ENCODE data around the gene SUPT20H. TPM values are rescaled to one million over a fixed set of nuclear protein-coding genes. Genes with fewer than 3 reads are reported as not detected.
A peak's percentile ranks its signal among the peaks of the same experiment; 100 is the strongest.

SUPT20H gene
- total and polyA plus RNA-seq, 2 of the 4 experiments (the other 2 are of a cell fraction): 46.6 to 55.1 TPM

DNA sequence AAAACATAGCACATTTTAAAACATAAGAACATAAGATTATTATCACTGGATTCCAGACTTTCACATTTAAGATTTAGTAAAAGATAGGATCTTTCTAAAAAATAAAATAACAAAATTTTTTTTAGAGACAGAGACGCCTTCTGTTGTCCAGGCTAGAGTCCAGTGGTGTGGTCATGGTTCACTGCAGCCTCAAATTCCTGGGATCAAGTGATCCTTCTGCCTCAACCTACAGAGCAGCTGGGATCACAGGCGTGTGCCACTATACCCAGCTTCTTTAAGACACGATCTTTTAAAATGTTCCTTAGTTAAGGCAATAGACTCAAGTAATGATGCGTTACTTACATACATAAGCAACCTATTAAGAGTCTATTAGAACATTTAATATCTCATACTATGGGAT lies 93.1 kb downstream of the SUPT20H start:
- Histone ChIP-seq H3K9me3 (ENCODE audit: control insufficient read depth, insufficient read depth, low read length) (no peaks in the 10 kb centered on the region), H3K4me1 (ENCODE audit: control insufficient read depth, insufficient read depth, low read length) (peaks cover 2% of the 10 kb centered on the region; the same call in 1 of the 2 replicates), H4K5ac (ENCODE audit: low read depth, low read length) (no peak overlapping the region), H2BK20ac (ENCODE audit: low read depth, low read length) (0 out of 2 replicates have a peak overlapping the region, but pooled peaks have one; percentile 75), H4K8ac (ENCODE audit: low read depth in 2 of 2, low read length in 2 of 2) (no peak overlapping the region), H3K4me2 (ENCODE audit: low read depth, low read length) (no peak overlapping the region), H2AFZ (replicated peaks; ENCODE audit: low read length, poor library complexity) (no peak overlapping the region), H3K36me3 (ENCODE audit: control insufficient read depth, insufficient read depth, low read length) (peaks cover 23% of the 10 kb centered on the region), H3K4me3 (ENCODE audit: insufficient read depth, low read depth, low read length) (no peak overlapping the region), H2BK120ac (ENCODE audit: low read depth, low read length) (peak overlapping the region; percentile 27; the same call in 1 of the 2 replicates), H3K18ac (ENCODE audit: low read depth, low read length) (no peak overlapping the region), H3K27ac (ENCODE audit: insufficient read depth, low read length) (no peak overlapping the region), H4K20me1 (ENCODE audit: insufficient read depth, low read length) (no peaks in the 10 kb centered on the region), H3K79me1 (ENCODE audit: low read depth in 1 of 2, low read length in 2 of 2) (peaks cover 4 to 13% of the 10 kb centered on the region in 2 experiments), H3K56ac (ENCODE audit: extremely low read depth, insufficient read depth, low read length) (no peak overlapping the region), H2BK5ac (ENCODE audit: low read depth, low read length, poor library complexity, severe bottlenecking) (peak overlapping the region; percentile 50), H3K9ac (ENCODE audit: low read depth, low read length) (no peak overlapping the region), H3K4ac (ENCODE audit: low read depth, low read length) (peak overlapping the region; percentile 48), H2AK5ac (ENCODE audit: low read depth, low read length) (peak overlapping the region; percentile 75; the same call in 1 of the 2 replicates), H2BK15ac (ENCODE audit: low read depth, low read length) (peak overlapping the region; percentile 44; the same call in 1 of the 3 replicates), H3K27me3 (ENCODE audit: control insufficient read depth, insufficient read depth, low read length) (no peaks in the 10 kb centered on the region), H3K23ac (ENCODE audit: low read depth, low read length) (no peak overlapping the region), H2AK9ac (replicated peaks; ENCODE audit: low read depth, low read length, poor library complexity) (no peak overlapping the region), H4K91ac (ENCODE audit: insufficient read depth, low read depth, low read length) (peak overlapping the region; percentile 32; the same call in 1 of the 2 replicates), H3K9me1 (ENCODE audit: insufficient read depth, low read length) (peaks cover 7% of the 10 kb centered on the region; the same call in 1 of the 2 replicates), H3K14ac (replicated peaks; ENCODE audit: low read depth, low read length) (peak overlapping the region; percentile 73; the same call in 1 of the 2 replicates)
- intact Hi-C loops (cut with micrococcal nuclease) (no loop called here), dilution Hi-C loops (cut with HindIII; ENCODE audit: low sequenced_read_pairs, unreplicated experiment) (no loop called here), in situ Hi-C loops (cut with MboI; ENCODE audit: low sequenced_read_pairs) (no loop called here)
- no peak for DNase-seq
- no CpG with 5 or more reads among the region's 4 CpGs for WGBS, 2 experiments (ENCODE audit: extremely low coverage in 2 of 2, insufficient read length in 1 of 2)
- BruUV-seq (replicated peaks): no TSS peak
- TF ChIP-seq RFX5 (IDR thresholded peaks at IDR 0.05; ENCODE audit: low read depth, low read length) (no peak), POLR2A (IDR thresholded peaks at IDR 0.05; ENCODE audit: low read depth, low read length) (no peak), RCOR1 (IDR thresholded peaks at IDR 0.05; ENCODE audit: insufficient replicate concordance, low read length) (no peak), SMC3 (IDR thresholded peaks at IDR 0.05; ENCODE audit: low read depth, low read length) (no peak), MAZ (IDR thresholded peaks at IDR 0.05; ENCODE audit: borderline replicate concordance, low read depth, low read length) (no peak)
- TF ChIP-seq, protein P1, sequence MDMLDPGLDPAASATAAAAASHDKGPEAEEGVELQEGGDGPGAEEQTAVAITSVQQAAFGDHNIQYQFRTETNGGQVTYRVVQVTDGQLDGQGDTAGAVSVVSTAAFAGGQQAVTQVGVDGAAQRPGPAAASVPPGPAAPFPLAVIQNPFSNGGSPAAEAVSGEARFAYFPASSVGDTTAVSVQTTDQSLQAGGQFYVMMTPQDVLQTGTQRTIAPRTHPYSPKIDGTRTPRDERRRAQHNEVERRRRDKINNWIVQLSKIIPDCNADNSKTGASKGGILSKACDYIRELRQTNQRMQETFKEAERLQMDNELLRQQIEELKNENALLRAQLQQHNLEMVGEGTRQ (IDR thresholded peaks at IDR 0.05; ENCODE audit: low read depth, low read length): no peak
- POLR2A ChIA-PET (ENCODE audit: unreplicated experiment): interaction anchor here (0.6 kb wide), 1 partner anchor 260 kb away, joined by 3 read pairs; no protein-coding TSS in a partner anchor
- CTCF ChIA-PET: interaction anchor here (1.1 to 1.2 kb wide), 2 partner anchors 15 to 109 kb away, joined by 3 to 5 read pairs; no protein-coding TSS in a partner anchor
- no peak for ATAC-seq (ENCODE audit: low read depth)

Data from IMR-90 (cell line).